Natural killer cell treated with Interleukin-12 subunit alpha and Interleukin-12 subunit beta and Interleukin-15 and Interleukin-18, amount 100 ng/mL, for 72 hours (primary cell): ENCODE data around the gene CCL11. TPM values are rescaled to one million over a fixed set of nuclear protein-coding genes. Genes with fewer than 3 reads are reported as not detected.

Source experiments
- ATAC-seq, 2 donors: fragments of 150-1000 bp; cut with Tn5 transposase in 1 of 2; sonication (Bioruptor Pico), chemical (Tn5 transposase) in 1 of 2; 2 replicates each; pipeline ENCODE4 v1.10.0; 2021
- DNase-seq: peaks from one replicate; pipeline ENCODE4 v3.0.0; 2022; ENCODE audit warnings: low spot score
- H3K27ac Mint-ChIP-seq, 2 donors: 1 replicate in 1 of 2; 2 replicates in 1 of 2; pipeline ENCODE4 v1.8.0; 2022; ENCODE audit warnings: mixed read lengths in 2 of 2, mild to moderate bottlenecking in 1 of 2, moderate library complexity in 1 of 2
- H3K27me3 Mint-ChIP-seq, 2 donors: 1 replicate in 1 of 2; 2 replicates in 1 of 2; pipeline ENCODE4 v1.8.0; 2022; ENCODE audit warnings: mixed read lengths in 2 of 2
- H3K36me3 Mint-ChIP-seq: one replicate; pipeline ENCODE4 v1.8.0; 2022; ENCODE audit warnings: mixed read lengths
- H3K4me1 Mint-ChIP-seq, 2 donors: 1 replicate in 1 of 2; 2 replicates in 1 of 2; pipeline ENCODE4 v1.8.0; 2022; ENCODE audit warnings: low read depth in 2 of 2, mixed read lengths in 2 of 2, mild to moderate bottlenecking in 1 of 2
- H3K4me3 Mint-ChIP-seq: one replicate; pipeline ENCODE4 v1.8.0; 2022; ENCODE audit warnings: mixed read lengths
- H3K9me3 Mint-ChIP-seq: 2 replicates; pipeline ENCODE4 v1.8.0; 2022; ENCODE audit warnings: mixed read lengths
- total RNA-seq, 2 donors: library from RNA; stranded (reverse); gene quantifications; one replicate each; pipeline ENCODE4 v1.2.3, GENCODE V29; 2022

Gene CCL11
- total RNA-seq, 2 donors from 2014 or later: not detected

DNA sequence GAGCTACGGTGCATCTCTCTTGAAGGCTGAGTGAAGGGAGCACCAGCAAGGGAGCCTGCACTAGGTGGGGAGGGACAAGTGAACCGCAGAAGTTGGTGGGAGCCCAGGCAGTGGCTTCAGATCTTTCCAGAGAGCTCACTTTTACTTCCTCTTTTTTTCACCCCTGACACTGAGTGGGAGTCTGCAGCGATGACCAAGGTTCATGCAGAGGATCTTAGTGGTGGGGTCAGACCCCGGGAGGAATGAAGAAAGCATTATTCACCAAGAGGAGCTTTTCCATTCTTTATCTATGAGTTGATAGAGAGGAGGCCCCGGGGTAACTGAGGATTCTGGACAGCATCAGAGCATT, 33.5 kb upstream of the CCL11 start:
- Mint-ChIP-seq H3K9me3 (no peaks in the 10 kb centered on the region), H3K4me1 (peaks cover 5 to 6% of the 10 kb centered on the region in 2 donors), H3K27me3 (peaks cover 26 to 62% of the 10 kb centered on the region in 2 donors), H3K4me3 (no peak overlapping the region), H3K27ac (no peak overlapping the region), H3K36me3 (no peaks in the 10 kb centered on the region)
- DNase-seq: no peak
- ATAC-seq: peak in 1 of 2 donors; percentile 3

DNA sequence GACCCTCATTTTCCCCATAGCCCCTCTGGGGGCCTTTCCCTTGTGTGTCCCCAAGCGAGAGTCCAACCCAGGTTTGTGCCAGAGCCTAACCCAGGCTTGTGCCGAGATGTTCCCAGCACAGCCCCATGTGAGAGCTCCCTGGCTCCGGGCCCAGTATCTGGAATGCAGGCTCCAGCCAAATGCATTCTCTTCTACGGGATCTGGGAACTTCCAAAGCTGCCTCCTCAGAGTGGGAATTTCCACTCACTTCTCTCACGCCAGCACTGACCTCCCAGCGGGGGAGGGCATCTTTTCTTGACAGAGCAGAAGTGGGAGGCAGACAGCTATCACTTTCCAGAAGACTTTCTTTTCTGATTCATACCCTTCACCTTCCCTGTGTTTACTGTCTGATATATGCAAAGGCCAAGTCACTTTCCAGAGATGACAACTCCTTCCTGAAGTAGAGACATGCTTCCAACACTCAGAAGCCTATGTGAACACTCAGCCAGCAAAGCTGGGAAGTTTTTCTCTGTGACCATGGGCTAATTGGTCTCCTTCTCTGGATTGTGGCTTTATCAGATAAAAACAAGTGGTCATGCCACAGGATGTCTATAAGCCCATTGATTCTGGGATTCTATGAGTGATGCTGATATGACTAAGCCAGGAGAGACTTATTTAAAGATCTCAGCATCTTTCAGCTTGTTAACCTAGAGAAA, 33.0 kb upstream of the CCL11 start:
- Mint-ChIP-seq H3K36me3 (no peaks in the 10 kb centered on the region), H3K27me3 (peaks cover 29 to 66% of the 10 kb centered on the region in 2 donors), H3K4me3 (no peak overlapping the region), H3K9me3 (no peaks in the 10 kb centered on the region), H3K4me1 (peaks cover 5 to 6% of the 10 kb centered on the region in 2 donors), H3K27ac (no peak overlapping the region)
- DNase-seq (no peak), ATAC-seq (no peak)

DNA sequence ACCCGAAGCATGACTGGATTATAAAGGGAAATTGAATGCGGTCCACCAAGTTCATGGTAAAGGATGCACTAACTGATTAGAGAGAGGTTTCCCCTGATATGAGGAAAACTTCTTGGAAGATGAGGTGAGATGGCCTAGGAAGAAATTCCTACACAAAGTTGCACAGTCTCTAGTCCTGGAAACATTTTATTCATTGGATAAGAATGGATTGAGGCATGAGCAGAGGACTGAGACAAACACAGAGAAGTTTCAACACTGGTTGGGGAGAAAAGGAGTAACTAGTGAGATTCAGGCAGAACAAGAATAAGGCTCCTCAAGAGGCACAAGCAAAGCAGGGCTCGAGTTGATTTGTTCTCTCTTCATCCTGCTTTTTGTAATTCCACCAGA, 32.4 kb upstream of the CCL11 start:
- DNase-seq (no peak), ATAC-seq (no peak)
- Mint-ChIP-seq H3K4me1 (peaks cover 5 to 6% of the 10 kb centered on the region in 2 donors), H3K4me3 (no peak overlapping the region), H3K27me3 (peaks cover 32 to 68% of the 10 kb centered on the region in 2 donors), H3K9me3 (no peaks in the 10 kb centered on the region), H3K27ac (no peak overlapping the region), H3K36me3 (no peaks in the 10 kb centered on the region)

DNA sequence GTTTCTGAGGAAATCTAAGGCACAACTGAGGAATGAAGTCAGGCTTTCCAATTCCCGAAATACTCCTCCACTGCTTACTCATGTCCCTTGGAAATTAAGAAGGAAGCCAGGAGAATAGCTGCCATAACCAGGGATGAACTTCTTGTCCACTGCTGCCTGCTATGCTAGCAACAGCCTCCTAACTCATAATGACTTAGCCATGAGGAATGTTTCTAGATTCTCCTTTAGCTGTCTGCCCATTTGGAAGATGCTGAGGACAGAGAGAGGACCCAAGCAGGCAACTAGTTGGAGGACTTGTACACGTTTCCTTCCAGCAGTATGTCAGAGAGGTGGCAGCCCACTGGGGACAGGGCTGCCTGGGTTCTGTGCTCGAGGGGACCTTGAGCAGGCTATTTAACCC, 31.4 kb upstream of the CCL11 start:
- Mint-ChIP-seq H3K27ac (no peak overlapping the region), H3K27me3 (peaks cover 35 to 61% of the 10 kb centered on the region in 2 donors), H3K36me3 (no peaks in the 10 kb centered on the region), H3K4me1 (peaks cover 5 to 6% of the 10 kb centered on the region in 2 donors), H3K4me3 (no peak overlapping the region), H3K9me3 (no peaks in the 10 kb centered on the region)
- DNase-seq: no peak
- ATAC-seq: no peak

DNA sequence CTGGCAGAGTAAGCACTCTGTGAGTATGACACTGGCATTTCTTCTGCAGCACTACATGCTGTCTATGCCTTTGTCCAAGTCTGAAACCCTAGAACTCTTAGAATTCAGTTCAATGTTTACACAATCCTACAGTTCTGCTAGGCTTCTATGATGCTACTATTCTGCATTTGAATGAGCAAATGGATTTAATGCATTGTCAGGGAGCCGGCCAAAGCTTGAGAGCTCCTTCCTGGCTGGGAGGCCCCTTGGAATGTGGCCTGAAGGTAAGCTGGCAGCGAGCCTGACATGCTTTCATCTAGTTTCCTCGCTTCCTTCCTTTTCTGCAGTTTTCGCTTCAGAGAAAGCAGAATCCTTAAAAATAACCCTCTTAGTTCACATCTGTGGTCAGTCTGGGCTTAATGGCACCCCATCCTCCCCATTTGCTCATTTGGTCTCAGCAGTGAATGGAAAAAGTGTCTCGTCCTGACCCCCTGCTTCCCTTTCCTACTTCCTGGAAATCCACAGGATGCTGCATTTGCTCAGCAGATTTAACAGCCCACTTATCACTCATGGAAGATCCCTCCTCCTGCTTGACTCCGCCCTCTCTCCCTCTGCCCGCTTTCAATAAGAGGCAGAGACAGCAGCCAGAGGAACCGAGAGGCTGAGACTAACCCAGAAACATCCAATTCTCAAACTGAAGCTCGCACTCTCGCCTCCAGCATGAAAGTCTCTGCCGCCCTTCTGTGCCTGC, 30.7 kb upstream of the CCL11 start, which contains the start of gene CCL2:
TSS of gene CCL2 (plus strand) at position 635 of the 730 bp plus-strand sequence. CDS start at position 700, 65 bp downstream.
- no peak for ATAC-seq
- H3K9me3 Mint-ChIP-seq: no peaks in the 10 kb centered on the region
- H3K4me1 Mint-ChIP-seq: peaks cover 5 to 6% of the 10 kb centered on the region in 2 donors
- no peak within 1 kb of the TSS for H3K27ac Mint-ChIP-seq
- H3K36me3 Mint-ChIP-seq: no peaks in the 10 kb centered on the region
- H3K27me3 Mint-ChIP-seq: peaks cover 35 to 67% of the 10 kb centered on the region in 2 donors
- H3K4me3 Mint-ChIP-seq: no peak within 1 kb of the TSS
- DNase-seq: no peak

DNA sequence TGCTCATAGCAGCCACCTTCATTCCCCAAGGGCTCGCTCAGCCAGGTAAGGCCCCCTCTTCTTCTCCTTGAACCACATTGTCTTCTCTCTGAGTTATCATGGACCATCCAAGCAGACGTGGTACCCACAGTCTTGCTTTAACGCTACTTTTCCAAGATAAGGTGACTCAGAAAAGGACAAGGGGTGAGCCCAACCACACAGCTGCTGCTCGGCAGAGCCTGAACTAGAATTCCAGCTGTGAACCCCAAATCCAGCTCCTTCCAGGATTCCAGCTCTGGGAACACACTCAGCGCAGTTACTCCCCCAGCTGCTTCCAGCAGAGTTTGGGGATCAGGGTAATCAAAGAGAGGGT, 30.2 kb upstream of the CCL11 start:
- ATAC-seq (no peak), DNase-seq (no peak)
- H3K4me1 Mint-ChIP-seq: peaks cover 5 to 6% of the 10 kb centered on the region in 2 donors
- no peaks in the 10 kb centered on the region for H3K9me3 Mint-ChIP-seq
- H3K4me3 Mint-ChIP-seq: no peak overlapping the region
- H3K36me3 Mint-ChIP-seq: no peaks in the 10 kb centered on the region
- H3K27me3 Mint-ChIP-seq: peaks cover 35 to 69% of the 10 kb centered on the region in 2 donors
- H3K27ac Mint-ChIP-seq: no peak overlapping the region

DNA sequence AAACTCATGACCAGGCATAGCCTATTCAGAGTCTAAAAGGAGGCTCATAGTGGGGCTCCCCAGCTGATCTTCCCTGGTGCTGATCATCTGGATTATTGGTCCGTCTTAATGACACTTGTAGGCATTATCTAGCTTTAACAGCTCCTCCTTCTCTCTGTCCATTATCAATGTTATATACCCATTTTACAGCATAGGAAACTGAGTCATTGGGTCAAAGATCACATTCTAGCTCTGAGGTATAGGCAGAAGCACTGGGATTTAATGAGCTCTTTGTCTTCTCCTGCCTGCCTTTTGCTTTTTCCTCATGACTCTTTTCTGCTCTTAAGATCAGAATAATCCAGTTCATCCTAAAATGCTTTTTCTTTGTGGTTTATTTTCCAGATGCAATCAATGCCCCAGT, 29.7 kb upstream of the CCL11 start:
- peaks cover 5 to 6% of the 10 kb centered on the region in 2 donors for H3K4me1 Mint-ChIP-seq
- no peaks in the 10 kb centered on the region for H3K9me3 Mint-ChIP-seq
- DNase-seq (no peak), ATAC-seq (no peak)
- H3K27me3 Mint-ChIP-seq: peaks cover 34 to 66% of the 10 kb centered on the region in 2 donors
- no peak overlapping the region for H3K4me3 Mint-ChIP-seq
- H3K27ac Mint-ChIP-seq: no peak overlapping the region
- H3K36me3 Mint-ChIP-seq: no peaks in the 10 kb centered on the region

DNA sequence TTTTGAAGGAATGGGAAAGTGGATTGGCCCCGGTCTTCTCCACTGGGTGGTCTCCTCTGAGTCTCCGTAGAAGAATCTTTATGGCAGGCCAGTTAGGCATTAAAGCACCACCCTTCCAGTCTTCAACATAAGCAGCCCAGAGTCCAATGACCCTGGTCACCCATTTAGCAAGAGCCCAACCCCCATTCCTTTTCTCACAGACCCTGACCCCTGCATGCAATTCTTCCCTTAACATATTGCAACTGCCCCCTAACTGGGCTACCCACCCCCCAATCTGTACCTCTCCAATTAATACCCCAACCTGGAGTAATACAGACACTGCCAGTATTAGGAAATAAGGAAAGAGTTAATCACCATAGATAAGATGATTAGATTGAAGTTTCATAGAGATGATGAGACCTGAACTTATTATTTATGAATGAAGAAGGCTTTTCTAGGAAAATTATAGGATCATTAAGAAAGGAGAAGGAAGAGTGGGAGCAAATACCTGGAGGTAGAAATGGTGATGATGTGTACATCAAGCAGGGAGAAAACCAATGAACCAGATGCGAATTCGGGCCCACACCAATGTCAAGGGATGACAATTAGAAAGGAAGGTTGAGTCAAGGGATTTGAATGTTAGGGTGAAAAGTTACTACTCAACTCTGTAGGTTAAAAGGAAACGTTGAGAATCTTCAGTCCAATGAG, 28.1 kb upstream of the CCL11 start:
- H3K9me3 Mint-ChIP-seq: no peaks in the 10 kb centered on the region
- peaks cover 33 to 60% of the 10 kb centered on the region in 2 donors for H3K27me3 Mint-ChIP-seq
- H3K36me3 Mint-ChIP-seq: no peaks in the 10 kb centered on the region
- no peak overlapping the region for H3K27ac Mint-ChIP-seq
- H3K4me3 Mint-ChIP-seq: no peak overlapping the region
- H3K4me1 Mint-ChIP-seq: peaks cover 6 to 13% of the 10 kb centered on the region in 2 donors
- ATAC-seq: no peak
- DNase-seq: no peak

DNA sequence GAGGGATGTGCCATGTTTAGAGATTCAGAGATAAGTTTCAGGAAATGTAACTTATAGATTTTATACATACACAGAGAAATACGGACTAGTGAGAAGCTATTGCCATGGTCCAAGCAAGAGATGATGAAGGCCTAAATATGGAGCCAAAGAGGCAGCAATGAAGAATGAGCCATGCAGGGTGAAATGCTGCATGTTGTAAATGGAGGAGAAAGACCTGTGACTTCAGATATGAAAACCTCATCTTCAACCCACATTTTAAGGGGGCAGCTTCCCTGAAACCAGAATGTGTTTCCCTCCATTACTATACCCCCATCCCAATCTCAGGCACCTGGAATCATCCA, 27.6 kb upstream of the CCL11 start:
- Mint-ChIP-seq H3K36me3 (no peaks in the 10 kb centered on the region), H3K27me3 (peaks cover 29 to 58% of the 10 kb centered on the region in 2 donors), H3K4me3 (no peak overlapping the region), H3K4me1 (peaks cover 6 to 13% of the 10 kb centered on the region in 2 donors), H3K9me3 (no peaks in the 10 kb centered on the region), H3K27ac (no peak overlapping the region)
- ATAC-seq: no peak
- DNase-seq: no peak

DNA sequence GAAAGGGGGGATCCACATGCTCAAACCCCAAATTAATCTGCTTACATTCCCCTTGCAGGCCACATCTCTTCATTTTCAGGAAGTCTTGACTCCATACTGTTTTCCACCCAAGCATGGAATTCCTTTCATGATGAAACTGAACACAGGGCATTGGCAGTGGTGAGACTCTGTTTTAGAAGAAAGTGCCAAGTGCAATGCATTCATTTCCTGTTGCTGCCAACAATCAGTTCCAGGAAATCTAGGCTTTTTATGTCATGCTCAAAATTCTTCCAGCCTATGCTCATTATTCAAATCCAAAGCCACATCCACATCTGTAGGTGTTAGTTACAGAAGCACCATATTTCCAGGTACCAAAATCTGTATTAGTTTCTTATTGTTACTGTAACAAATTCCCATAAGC, 26.4 kb upstream of the CCL11 start:
- no peaks in the 10 kb centered on the region for H3K9me3 Mint-ChIP-seq
- no peak overlapping the region for H3K27ac Mint-ChIP-seq
- DNase-seq (no peak), ATAC-seq (no peak)
- H3K27me3 Mint-ChIP-seq: peaks cover 26 to 55% of the 10 kb centered on the region in 2 donors
- H3K36me3 Mint-ChIP-seq: no peaks in the 10 kb centered on the region
- no peak overlapping the region for H3K4me3 Mint-ChIP-seq
- peaks cover 6 to 13% of the 10 kb centered on the region in 2 donors for H3K4me1 Mint-ChIP-seq

DNA sequence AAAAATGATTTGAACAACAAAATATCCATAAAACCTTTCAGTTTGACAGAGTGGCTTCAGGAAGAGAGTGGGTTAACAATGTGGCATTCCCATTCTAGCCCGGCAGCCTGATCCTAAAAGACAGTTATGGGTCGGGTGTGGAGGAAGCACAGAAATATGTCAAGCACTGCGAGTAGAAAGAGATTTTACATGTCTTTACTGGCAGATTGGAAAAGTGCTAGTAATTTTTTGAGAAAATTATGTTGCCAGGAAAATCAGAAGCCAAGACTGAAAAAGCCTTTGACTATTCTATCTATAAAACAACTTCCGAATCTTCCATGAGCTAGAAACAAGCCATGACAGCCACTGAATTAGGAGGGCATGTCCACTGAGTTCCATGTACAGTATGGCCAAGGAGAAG, 24.7 kb upstream of the CCL11 start:
- no peaks in the 10 kb centered on the region for H3K9me3 Mint-ChIP-seq
- H3K27me3 Mint-ChIP-seq: peaks cover 28 to 52% of the 10 kb centered on the region in 2 donors

DNA sequence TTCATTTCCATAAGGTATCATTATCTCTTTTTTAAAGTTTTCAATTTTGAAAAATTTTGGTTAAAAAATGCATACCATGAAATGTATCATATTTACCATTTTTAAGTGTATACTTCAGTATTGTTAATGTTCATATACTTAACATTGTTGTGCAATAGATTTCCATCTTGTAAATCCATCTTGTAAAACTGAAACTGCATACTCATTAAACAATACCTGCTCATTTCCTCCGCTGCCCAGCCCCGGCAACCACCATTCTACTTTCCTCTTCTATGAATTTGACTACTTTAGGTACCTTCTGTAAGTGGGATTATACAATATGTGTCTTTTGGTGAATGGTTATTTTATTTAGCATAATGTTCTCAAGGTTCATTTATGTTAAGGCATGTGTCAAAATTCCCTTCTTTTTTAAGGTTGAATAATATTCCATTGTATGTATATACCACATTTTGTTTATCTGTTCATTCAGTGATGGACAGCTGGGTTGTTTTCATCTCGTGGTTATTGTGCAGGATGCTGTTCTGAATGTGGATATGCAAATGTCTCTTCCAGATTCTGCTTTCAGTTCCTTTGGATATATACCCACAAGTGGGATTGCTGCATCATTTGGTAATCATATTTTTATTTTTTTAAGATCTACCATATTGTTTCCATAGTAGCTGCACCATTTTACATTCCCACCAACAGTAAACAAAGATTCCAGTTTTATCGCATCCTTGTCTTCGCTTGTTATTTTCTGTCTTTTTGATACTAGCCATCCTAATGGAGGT, 23.8 kb upstream of the CCL11 start:
- Mint-ChIP-seq H3K27me3 (peaks cover 30 to 52% of the 10 kb centered on the region in 2 donors), H3K4me1 (peaks cover 0 to 7% of the 10 kb centered on the region in 2 donors), H3K36me3 (no peaks in the 10 kb centered on the region), H3K27ac (no peak overlapping the region), H3K9me3 (no peaks in the 10 kb centered on the region), H3K4me3 (no peak overlapping the region)
- ATAC-seq (peak in 1 of 2 donors; percentile 69), DNase-seq (no peak)

More for the DNA sequence above, 24.7 kb upstream of the CCL11 start:
- Mint-ChIP-seq H3K4me3 (no peak overlapping the region), H3K27ac (no peak overlapping the region), H3K4me1 (peaks cover 0 to 7% of the 10 kb centered on the region in 2 donors), H3K36me3 (no peaks in the 10 kb centered on the region)
- no peak for DNase-seq
- ATAC-seq: no peak

DNA sequence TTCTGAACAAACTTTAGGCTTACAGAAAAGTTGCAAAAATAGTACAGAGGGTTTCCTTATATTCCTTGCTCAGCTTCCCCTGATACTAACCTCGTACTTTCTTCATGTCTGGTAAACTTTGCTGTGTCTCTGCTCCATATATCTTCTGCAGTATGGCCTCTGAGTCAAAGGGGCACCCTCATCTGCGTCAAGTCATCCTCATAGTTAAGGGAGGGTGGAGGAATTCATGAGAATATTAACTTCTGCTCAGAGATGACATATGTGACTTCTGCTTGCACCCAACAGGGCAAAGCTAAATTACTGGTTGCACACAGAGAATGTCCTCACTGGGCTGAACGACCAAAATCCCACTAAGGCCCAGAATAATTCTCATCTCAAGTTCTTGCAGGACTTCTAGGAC, 19.8 kb upstream of the CCL11 start:
- DNase-seq: no peak

More for the DNA sequence above, 19.8 kb upstream of the CCL11 start:
- Mint-ChIP-seq H3K4me3 (no peak overlapping the region), H3K9me3 (no peaks in the 10 kb centered on the region), H3K4me1 (peaks cover 0 to 7% of the 10 kb centered on the region in 2 donors), H3K27ac (no peak overlapping the region), H3K27me3 (peaks cover 36 to 50% of the 10 kb centered on the region in 2 donors), H3K36me3 (no peaks in the 10 kb centered on the region)
- no peak for ATAC-seq
